Mammary epithelial cell (primary cell): ENCODE measurements around the gene MT1HL1.

Experiments
- EZH2 ChIP-seq: IDR thresholded peaks from 2 replicates; pipeline ENCODE4 v1.6.1; 2012; ENCODE audit warnings: low read length, inconsistent platforms, borderline replicate concordance
- TF ChIP-seq, protein P1 (sequence below), 2 donors: IDR thresholded peaks in 1 of 2; conservative IDR thresholded peaks in 1 of 2; 2 replicates each; pipeline ENCODE4 v1.5.1; 2011 to 2012; ENCODE audit warnings: inconsistent platforms in 2 of 2, low read length in 2 of 2, mild to moderate bottlenecking in 2 of 2, control low read depth in 1 of 2, low read depth in 1 of 2; ENCODE audit not compliant: insufficient read depth in 1 of 2; ENCODE audit errors: extremely low read depth in 1 of 2

- TF ChIP-seq, protein P1, sequence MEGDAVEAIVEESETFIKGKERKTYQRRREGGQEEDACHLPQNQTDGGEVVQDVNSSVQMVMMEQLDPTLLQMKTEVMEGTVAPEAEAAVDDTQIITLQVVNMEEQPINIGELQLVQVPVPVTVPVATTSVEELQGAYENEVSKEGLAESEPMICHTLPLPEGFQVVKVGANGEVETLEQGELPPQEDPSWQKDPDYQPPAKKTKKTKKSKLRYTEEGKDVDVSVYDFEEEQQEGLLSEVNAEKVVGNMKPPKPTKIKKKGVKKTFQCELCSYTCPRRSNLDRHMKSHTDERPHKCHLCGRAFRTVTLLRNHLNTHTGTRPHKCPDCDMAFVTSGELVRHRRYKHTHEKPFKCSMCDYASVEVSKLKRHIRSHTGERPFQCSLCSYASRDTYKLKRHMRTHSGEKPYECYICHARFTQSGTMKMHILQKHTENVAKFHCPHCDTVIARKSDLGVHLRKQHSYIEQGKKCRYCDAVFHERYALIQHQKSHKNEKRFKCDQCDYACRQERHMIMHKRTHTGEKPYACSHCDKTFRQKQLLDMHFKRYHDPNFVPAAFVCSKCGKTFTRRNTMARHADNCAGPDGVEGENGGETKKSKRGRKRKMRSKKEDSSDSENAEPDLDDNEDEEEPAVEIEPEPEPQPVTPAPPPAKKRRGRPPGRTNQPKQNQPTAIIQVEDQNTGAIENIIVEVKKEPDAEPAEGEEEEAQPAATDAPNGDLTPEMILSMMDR (conservative IDR thresholded peaks at IDR 0.05 in 1 of 2, IDR thresholded peaks at IDR 0.05 in 1 of 2; ENCODE audit: extremely low read depth in 1 of 2, insufficient read depth in 1 of 2, low read depth in 1 of 2, low read length in 2 of 2) = no peak
- TF ChIP-seq EZH2 = no peak
These were observed 46.7 kb upstream of the MT1HL1 start for GRCh38 chr1:237050915-237051314.
